Tibial artery (tissue), 4 donors: ENCODE measurements around the gene SLC22A16.

Experiments used
- DNase-seq, 2 donors: peaks; one replicate each; pipeline ENCODE4 v3.0.0-alpha.2; 2019
- H3K27ac ChIP-seq, 2 donors: fragments of 200-600 bp; sonication (generic) in 1 of 2; 1 replicate in 1 of 2; 2 replicates in 1 of 2; pipeline ENCODE4 v1.5.1; 2018 to 2019; ENCODE audit warnings: mild to moderate bottlenecking in 1 of 2
- H3K27me3 ChIP-seq, 2 donors: fragments of 200-600 bp; sonication (generic) in 1 of 2; one replicate each; pipeline versions ENCODE4 v1.5.1 to v1.6.0; 2016 to 2019
- H3K36me3 ChIP-seq, 3 donors: fragments of 200-600 bp; sonication (generic) in 2 of 3; one replicate each; pipeline ENCODE4 v1.5.1; 2016 to 2019; ENCODE audit warnings: mild to moderate bottlenecking in 2 of 3
- H3K4me1 ChIP-seq, 4 donors: fragments of 200-600 bp; sonication (generic) in 2 of 4; 1 replicate in 3 of 4; 2 replicates in 1 of 4; pipeline ENCODE4 v1.5.1; 2016 to 2019
- H3K4me3 ChIP-seq, 2 donors: fragments of 200-600 bp; sonication (generic) in 1 of 2; 1 replicate in 1 of 2; 2 replicates in 1 of 2; pipeline ENCODE4 v1.5.1; 2018 to 2019; ENCODE audit warnings: mild to moderate bottlenecking in 2 of 2
- H3K9me3 ChIP-seq, 3 donors: fragments of 200-600 bp; sonication (generic) in 1 of 3; one replicate each; pipeline ENCODE4 v1.5.1; 2016 to 2019
- intact Hi-C: fragments of 100-400 bp; cut with DNase I; formaldehyde crosslinking; loops from one replicate; pipeline ENCODE4 v1.15.0; 2023; ENCODE audit warnings: low total_unique reads
- TF ChIP-seq, protein P1 (sequence below), 2 experiments: fragments of 200-600 bp in 1 of 2; fragments of 450-650 bp in 1 of 2; IDR thresholded peaks; one replicate each; pipeline ENCODE4 v1.5.1; 2017 to 2019; ENCODE audit warnings: antibody characterized with exemption in 2 of 2, mild to moderate bottlenecking in 1 of 2, moderate library complexity in 1 of 2

Gene SLC22A16

DNA sequence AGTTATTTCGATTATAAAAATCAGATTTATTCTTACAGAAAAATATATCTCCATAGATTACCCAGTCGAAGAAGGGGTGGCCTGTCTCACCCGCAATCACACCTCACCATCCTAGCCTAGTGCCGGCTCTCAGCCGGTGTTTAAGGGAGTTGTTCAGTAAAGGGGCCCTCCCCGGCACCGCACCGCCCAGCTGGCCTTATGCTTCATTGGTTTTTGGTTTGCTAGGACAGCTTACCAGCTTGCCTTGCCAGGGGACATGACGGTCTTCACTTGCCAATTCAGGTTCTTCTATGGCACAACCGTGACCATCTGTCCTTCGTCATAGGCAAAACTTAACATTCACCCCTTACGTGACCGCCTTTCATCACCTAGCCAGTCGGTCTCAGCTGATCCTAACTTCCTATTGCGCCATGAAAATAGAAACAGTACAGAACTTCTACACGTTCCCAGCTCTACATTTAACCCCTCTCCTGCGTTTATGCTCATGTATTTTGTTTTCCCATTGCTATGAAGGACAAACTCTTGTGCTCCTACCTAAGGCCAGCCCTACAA is 44.7 kb upstream of the SLC22A16 start:
- Histone ChIP-seq H3K9me3 (no peaks in the 10 kb centered on the region), H3K27ac (no peak overlapping the region), H3K27me3 (peaks cover 0 to 4% of the 10 kb centered on the region in 2 donors), H3K4me1 (no peaks in the 10 kb centered on the region), H3K4me3 (no peak overlapping the region), H3K36me3 (no peaks in the 10 kb centered on the region)
- TF ChIP-seq, protein P1, sequence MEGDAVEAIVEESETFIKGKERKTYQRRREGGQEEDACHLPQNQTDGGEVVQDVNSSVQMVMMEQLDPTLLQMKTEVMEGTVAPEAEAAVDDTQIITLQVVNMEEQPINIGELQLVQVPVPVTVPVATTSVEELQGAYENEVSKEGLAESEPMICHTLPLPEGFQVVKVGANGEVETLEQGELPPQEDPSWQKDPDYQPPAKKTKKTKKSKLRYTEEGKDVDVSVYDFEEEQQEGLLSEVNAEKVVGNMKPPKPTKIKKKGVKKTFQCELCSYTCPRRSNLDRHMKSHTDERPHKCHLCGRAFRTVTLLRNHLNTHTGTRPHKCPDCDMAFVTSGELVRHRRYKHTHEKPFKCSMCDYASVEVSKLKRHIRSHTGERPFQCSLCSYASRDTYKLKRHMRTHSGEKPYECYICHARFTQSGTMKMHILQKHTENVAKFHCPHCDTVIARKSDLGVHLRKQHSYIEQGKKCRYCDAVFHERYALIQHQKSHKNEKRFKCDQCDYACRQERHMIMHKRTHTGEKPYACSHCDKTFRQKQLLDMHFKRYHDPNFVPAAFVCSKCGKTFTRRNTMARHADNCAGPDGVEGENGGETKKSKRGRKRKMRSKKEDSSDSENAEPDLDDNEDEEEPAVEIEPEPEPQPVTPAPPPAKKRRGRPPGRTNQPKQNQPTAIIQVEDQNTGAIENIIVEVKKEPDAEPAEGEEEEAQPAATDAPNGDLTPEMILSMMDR (IDR thresholded peaks at IDR 0.05), result no peak
- DNase-seq, result no peak
- intact Hi-C loops, result loop anchor here (10.0 kb wide), 1 partner anchor 424 kb away; no protein-coding TSS in a partner anchor

DNA sequence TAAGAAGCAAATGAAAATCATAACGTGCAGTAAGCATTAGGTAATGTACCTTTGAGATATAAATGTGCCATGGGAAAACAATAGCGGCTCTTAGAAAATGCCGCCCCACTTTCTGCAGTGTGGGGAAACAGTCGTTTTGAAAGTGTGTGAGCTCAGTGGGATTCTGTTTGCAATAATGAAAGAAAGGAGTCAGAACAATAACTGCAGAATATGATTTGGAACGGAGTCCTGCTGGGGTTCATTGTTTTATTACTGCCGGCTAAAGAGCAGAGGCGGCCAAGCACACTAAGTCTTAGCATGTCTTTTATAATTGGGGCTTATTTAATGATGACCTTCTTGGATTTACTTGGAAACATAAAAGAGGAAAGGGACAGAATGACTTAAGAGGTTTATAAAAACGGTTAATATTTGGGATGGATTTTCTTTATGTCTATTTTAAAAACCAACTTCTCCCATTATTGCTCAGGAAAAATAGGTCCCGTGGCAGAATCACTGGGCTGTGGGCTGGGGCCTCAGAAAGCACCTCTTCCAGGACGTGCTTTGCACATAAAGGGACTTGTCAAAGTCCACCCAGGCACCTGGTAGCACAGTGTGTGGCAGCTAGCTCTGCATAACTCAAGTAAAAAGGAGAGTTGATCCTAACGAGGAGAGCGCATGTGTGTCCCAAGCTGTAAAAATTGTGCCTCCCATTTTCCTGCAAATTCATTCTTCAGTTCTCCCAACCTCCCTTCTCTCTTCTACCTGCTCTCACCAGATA is 44.0 kb upstream of the SLC22A16 start:
- H3K4me3 ChIP-seq, result no peak overlapping the region
- TF ChIP-seq, protein P1 (IDR thresholded peaks at IDR 0.05), result no peak
- no peak for DNase-seq
- H3K36me3 ChIP-seq, result no peaks in the 10 kb centered on the region
- peaks cover 0 to 4% of the 10 kb centered on the region in 2 donors for H3K27me3 ChIP-seq
- no peaks in the 10 kb centered on the region for H3K4me1 ChIP-seq
- intact Hi-C loops, result loop anchor here (10.0 kb wide), 1 partner anchor 424 kb away; no protein-coding TSS in a partner anchor
- H3K27ac ChIP-seq, result no peak overlapping the region
- no peaks in the 10 kb centered on the region for H3K9me3 ChIP-seq

DNA sequence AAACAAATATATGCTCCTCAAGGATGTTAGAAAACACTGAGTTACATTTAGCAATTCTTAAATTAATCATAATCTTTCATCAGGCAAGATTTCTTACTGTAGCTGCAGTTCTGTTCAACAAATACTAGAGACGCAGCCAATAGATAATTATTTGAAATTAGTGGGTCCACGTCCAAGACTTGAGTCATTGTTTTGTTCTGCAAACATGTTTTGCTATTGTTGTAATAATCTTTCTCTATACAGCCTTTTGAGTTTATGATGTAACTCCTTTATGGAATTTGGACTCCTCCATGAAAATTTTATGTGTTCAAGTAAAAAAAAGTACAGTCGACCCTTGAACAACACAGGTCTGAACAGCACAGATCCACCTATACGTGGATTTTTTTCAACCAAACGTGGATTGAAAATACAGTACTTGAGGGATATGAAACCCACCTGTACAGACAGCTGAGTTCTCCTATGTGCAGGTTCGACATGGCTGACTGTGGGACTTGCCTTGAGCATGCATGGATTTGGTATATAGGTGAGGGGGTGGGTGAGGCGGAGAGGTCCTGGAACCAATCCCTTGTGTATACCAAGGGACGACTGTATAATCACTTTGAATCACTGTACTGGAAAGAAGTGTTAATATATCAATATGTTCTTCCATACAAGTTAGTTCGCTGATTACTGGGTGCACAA is 41.3 kb upstream of the SLC22A16 start:
- no peak overlapping the region for H3K27ac ChIP-seq
- no peak for DNase-seq
- TF ChIP-seq, protein P1 (IDR thresholded peaks at IDR 0.05), result no peak
- no peaks in the 10 kb centered on the region for H3K4me1 ChIP-seq
- H3K9me3 ChIP-seq, result no peaks in the 10 kb centered on the region
- H3K27me3 ChIP-seq, result peaks cover 0 to 4% of the 10 kb centered on the region in 2 donors
- intact Hi-C loops, result no loop called here
- H3K36me3 ChIP-seq, result no peaks in the 10 kb centered on the region
- H3K4me3 ChIP-seq, result no peak overlapping the region

DNA sequence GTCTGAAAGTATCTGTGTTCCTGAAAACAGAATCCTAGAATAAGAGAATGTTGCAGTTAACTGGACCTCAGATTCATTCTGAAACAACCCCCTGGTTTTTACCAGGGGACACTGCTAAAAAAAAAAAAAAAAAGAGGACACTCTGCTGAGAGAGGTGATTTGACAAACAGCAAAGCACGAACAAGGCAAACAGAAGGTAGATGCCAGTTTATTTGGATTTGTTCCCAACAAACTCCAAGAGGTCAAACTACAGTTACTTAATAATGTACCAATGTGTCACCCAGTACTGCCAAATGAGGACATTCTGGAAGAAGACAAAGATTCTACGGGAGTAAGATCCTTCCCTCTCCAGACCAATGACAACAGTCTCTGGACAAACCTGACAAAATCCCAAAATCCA is 40.6 kb upstream of the SLC22A16 start:
- intact Hi-C loops, result no loop called here
- Histone ChIP-seq H3K9me3 (no peaks in the 10 kb centered on the region), H3K27ac (no peak overlapping the region), H3K27me3 (peaks cover 0 to 4% of the 10 kb centered on the region in 2 donors), H3K4me1 (no peaks in the 10 kb centered on the region), H3K36me3 (no peaks in the 10 kb centered on the region), H3K4me3 (no peak overlapping the region)
- TF ChIP-seq, protein P1 (IDR thresholded peaks at IDR 0.05), result no peak
- DNase-seq, result no peak

DNA sequence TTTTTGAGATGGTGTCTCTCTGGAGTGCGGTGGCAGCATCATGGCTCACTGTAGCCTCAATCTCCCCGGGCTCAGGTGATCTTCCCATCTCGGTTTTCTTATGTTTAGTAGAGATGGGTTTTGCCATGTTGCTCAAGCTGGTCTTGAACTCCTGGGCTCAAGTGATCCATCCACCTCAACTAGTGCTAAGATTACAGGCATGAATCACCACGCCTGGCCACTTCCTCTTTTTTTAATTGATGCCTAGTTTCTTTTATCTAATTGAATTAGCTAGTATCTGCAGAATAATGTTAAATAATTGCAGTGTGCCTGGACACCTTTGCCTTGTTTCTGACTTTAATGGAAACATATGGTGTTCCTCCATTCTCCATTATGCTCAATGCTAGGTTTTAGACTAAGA is 38.4 kb upstream of the SLC22A16 start:
- Histone ChIP-seq H3K27me3 (peaks cover 0 to 4% of the 10 kb centered on the region in 2 donors), H3K4me1 (no peaks in the 10 kb centered on the region), H3K27ac (no peak overlapping the region), H3K9me3 (no peaks in the 10 kb centered on the region), H3K4me3 (no peak overlapping the region), H3K36me3 (no peaks in the 10 kb centered on the region)
- no peak for DNase-seq
- TF ChIP-seq, protein P1 (IDR thresholded peaks at IDR 0.05), result no peak
- intact Hi-C loops, result no loop called here
